Fibroblast of lung (primary cell): ENCODE results near the gene GSG1. TPM values are rescaled to one million over a fixed set of nuclear protein-coding genes. Genes with fewer than 3 reads are reported as not detected.

Source experiments
- DNase-seq, 2 donors: peaks; one replicate each; pipeline versions ENCODE4 v3.0.0 to v3.0.0-alpha.2; 2010; ENCODE audit warnings: low read depth in 2 of 2
- H2AFZ ChIP-seq: 2 replicates; pipeline ENCODE4 v1.5.1; 2012; ENCODE audit warnings: low read length, control low read depth, inconsistent platforms
- H3K27ac ChIP-seq: 2 replicates; pipeline ENCODE4 v1.5.1; 2011; ENCODE audit warnings: low read length, control low read depth; ENCODE audit not compliant: insufficient read depth
- H3K27me3 ChIP-seq: 2 replicates; pipeline ENCODE4 v1.5.1; 2011; ENCODE audit warnings: mild to moderate bottlenecking, low read length; ENCODE audit not compliant: control insufficient read depth, insufficient read depth
- H3K36me3 ChIP-seq: 2 replicates; pipeline ENCODE4 v1.5.1; 2011; ENCODE audit warnings: low read length; ENCODE audit not compliant: control insufficient read depth, insufficient read depth
- H3K4me1 ChIP-seq: 2 replicates; pipeline ENCODE4 v1.5.1; 2011; ENCODE audit warnings: low read length; ENCODE audit not compliant: control insufficient read depth, insufficient read depth; ENCODE audit errors: extremely low read depth
- H3K4me2 ChIP-seq: 2 replicates; pipeline ENCODE4 v1.5.1; 2011; ENCODE audit warnings: low read length, control low read depth; ENCODE audit not compliant: insufficient read depth; ENCODE audit errors: extremely low read depth
- H3K4me3 ChIP-seq, 4 experiments: fragments of 200-600 bp in 1 of 4; sonication (generic) in 1 of 4; replicated peaks in 1 of 4; 2 replicates each; pipeline ENCODE4 v1.5.1; 2011 to 2016; ENCODE audit warnings: low read length in 4 of 4, low read depth in 3 of 4, mild to moderate bottlenecking in 3 of 4, control low read depth in 2 of 4, inconsistent platforms in 1 of 4, mixed read lengths in 1 of 4; ENCODE audit not compliant: insufficient read depth in 1 of 4; ENCODE audit errors: control extremely low read depth in 1 of 4
- H3K79me2 ChIP-seq: 2 replicates; pipeline ENCODE4 v1.5.1; 2012; ENCODE audit warnings: mild to moderate bottlenecking, low read length, inconsistent platforms; ENCODE audit not compliant: control insufficient read depth, insufficient read depth
- H3K9ac ChIP-seq: 2 replicates; pipeline ENCODE4 v1.5.1; 2011; ENCODE audit warnings: mild to moderate bottlenecking, low read length, control low read depth; ENCODE audit not compliant: insufficient read depth
- H3K9me3 ChIP-seq: 2 replicates; pipeline ENCODE4 v1.5.1; 2012; ENCODE audit warnings: low read depth, low read length; ENCODE audit not compliant: control insufficient read depth, insufficient read depth
- H4K20me1 ChIP-seq: 2 replicates; pipeline ENCODE4 v1.5.1; 2011; ENCODE audit warnings: low read length; ENCODE audit not compliant: control insufficient read depth, insufficient read depth; ENCODE audit errors: extremely low read depth
- EZH2 ChIP-seq: IDR thresholded peaks from 2 replicates; pipeline ENCODE4 v1.5.1; 2012; ENCODE audit warnings: low read length, control low read depth, mild to moderate bottlenecking; ENCODE audit errors: missing control alignments
- polyA plus RNA-seq, 2 donors: library from polyadenylated mRNA; depleted of rRNA in 1 of 2; stranded (reverse) in 1 of 2; unstranded in 1 of 2; fragments of >200 nt; gene quantifications; 2 replicates each; pipeline ENCODE4 v1.2.1, GENCODE V29; 2011 to 2012; ENCODE audit warnings: missing spikeins in 1 of 2
- total RNA-seq: library from RNA; depleted of rRNA; stranded (reverse); fragments of >200 nt; gene quantifications from 2 replicates; pipeline ENCODE4 v1.2.1, GENCODE V29; 2014
- TF ChIP-seq, protein P1 (sequence below), 2 donors: IDR thresholded peaks in 1 of 2; conservative IDR thresholded peaks in 1 of 2; 1 replicate in 1 of 2; 2 replicates in 1 of 2; pipeline ENCODE4 v1.5.1; 2011 to 2012; ENCODE audit warnings: low read length in 2 of 2, control low read depth in 1 of 2, inconsistent platforms in 1 of 2, low read depth in 1 of 2, mild to moderate bottlenecking in 1 of 2

GSG1 gene
- total and polyA plus RNA-seq, 2 donors (not counting 1 experiment from before 2014, with no cell fraction given) = 0.66 to 0.93 TPM

DNA sequence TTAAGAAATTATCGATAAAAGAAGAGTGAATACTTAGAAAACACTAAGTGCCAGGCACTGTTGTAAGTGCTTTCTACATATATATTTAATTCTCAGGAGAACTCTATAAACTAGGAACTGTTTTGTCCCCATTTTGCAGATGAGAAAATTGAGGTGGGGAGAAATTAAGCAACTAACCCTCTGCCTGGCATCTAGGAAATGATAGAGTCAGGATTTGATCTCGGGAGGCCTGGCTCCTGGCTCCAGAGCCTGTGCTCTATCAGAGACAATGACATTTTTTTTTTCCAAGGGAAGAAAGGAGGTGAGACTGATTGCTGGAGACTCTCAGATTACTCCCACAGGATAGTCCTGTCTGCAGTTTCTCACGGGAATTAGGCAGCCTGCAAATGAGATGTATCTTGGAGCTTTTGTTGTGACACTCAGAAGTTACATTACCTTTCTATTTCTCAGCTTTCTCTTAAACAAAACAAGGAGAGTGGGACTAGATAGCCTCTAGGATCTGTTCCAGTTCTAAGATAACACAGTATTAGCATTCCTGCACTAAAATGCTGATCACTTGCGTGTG lies 60.7 kb downstream of the GSG1 start:
- no peak overlapping the region for H2AFZ ChIP-seq
- H3K4me3 ChIP-seq = no peak overlapping the region
- no peak overlapping the region for H3K9ac ChIP-seq
- no peak overlapping the region for H3K27ac ChIP-seq
- no peaks in the 10 kb centered on the region for H3K9me3 ChIP-seq
- H4K20me1 ChIP-seq = no peaks in the 10 kb centered on the region
- no peak for DNase-seq
- H3K4me1 ChIP-seq = peaks cover 7% of the 10 kb centered on the region
- no peaks in the 10 kb centered on the region for H3K27me3 ChIP-seq
- TF ChIP-seq, protein P1, sequence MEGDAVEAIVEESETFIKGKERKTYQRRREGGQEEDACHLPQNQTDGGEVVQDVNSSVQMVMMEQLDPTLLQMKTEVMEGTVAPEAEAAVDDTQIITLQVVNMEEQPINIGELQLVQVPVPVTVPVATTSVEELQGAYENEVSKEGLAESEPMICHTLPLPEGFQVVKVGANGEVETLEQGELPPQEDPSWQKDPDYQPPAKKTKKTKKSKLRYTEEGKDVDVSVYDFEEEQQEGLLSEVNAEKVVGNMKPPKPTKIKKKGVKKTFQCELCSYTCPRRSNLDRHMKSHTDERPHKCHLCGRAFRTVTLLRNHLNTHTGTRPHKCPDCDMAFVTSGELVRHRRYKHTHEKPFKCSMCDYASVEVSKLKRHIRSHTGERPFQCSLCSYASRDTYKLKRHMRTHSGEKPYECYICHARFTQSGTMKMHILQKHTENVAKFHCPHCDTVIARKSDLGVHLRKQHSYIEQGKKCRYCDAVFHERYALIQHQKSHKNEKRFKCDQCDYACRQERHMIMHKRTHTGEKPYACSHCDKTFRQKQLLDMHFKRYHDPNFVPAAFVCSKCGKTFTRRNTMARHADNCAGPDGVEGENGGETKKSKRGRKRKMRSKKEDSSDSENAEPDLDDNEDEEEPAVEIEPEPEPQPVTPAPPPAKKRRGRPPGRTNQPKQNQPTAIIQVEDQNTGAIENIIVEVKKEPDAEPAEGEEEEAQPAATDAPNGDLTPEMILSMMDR (conservative IDR thresholded peaks at IDR 0.05 in 1 of 2, IDR thresholded peaks at IDR 0.05 in 1 of 2; ENCODE audit: low read depth in 1 of 2, low read length in 2 of 2) = no peak
- TF ChIP-seq EZH2 = no peak
- no peaks in the 10 kb centered on the region for H3K36me3 ChIP-seq
- H3K4me2 ChIP-seq = no peak overlapping the region
- H3K79me2 ChIP-seq = no peaks in the 10 kb centered on the region

DNA sequence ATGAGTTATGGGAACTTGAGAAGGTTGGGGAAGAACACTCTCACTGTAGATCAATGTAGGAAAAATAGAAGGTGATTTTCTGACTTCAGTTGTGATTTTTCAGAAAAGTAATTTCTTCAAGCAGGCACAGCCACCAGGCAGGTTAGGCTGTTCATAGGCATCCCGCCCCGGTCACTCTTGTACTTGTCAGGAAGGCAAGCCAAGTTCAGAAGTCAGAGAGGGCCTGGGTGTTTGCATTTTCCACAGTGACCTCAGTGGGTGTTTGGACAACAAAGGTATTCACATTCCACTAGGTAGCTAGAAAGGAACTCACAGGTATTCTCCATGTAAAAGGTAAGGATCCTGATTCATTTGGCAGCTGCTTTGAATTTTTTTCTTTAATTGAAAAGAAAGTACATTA lies 62.2 kb downstream of the GSG1 start:
- TF ChIP-seq, protein P1 (conservative IDR thresholded peaks at IDR 0.05 in 1 of 2, IDR thresholded peaks at IDR 0.05 in 1 of 2; ENCODE audit: low read depth in 1 of 2, low read length in 2 of 2) = no peak
- TF ChIP-seq EZH2 = no peak
- Histone ChIP-seq H3K9me3 (no peaks in the 10 kb centered on the region), H3K4me3 (no peak overlapping the region), H2AFZ (no peak overlapping the region), H3K9ac (no peak overlapping the region), H3K36me3 (no peaks in the 10 kb centered on the region), H3K4me2 (no peak overlapping the region), H3K27me3 (no peaks in the 10 kb centered on the region), H3K4me1 (peaks cover 7% of the 10 kb centered on the region), H3K27ac (no peak overlapping the region), H4K20me1 (no peaks in the 10 kb centered on the region), H3K79me2 (no peaks in the 10 kb centered on the region)
- DNase-seq = no peak

DNA sequence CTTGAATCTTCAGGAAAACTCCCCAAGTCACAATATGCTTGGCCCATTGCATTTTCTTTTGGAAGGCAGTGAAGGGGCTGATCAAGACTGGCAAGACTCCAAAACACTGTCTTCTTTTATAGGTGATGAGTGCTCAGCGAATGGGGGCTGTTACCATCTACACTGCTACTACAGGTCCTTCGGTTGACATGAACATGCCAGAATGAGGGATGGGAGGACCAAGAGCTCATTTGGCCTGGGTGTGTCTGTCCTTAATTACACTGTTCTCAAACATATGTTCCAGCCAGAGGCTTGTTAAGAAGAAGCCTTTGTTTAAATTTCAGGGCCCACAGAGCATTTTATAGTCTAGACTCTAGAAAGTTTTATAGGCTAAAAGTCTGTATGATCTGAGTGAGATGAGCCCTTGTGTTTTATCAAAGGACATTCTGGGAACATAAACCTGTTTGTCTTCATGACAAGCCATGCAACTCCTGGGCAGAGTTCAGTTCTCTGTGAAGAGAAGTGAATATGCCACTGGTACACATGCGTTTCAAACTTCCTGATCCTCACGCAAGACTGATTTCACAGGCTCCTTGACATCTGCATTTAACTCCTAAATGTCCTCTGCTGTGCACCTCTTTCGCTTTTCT lies 64.0 kb downstream of the GSG1 start:
- Histone ChIP-seq H2AFZ (no peak overlapping the region), H3K4me1 (peaks cover 7% of the 10 kb centered on the region), H3K36me3 (no peaks in the 10 kb centered on the region), H3K27me3 (no peaks in the 10 kb centered on the region), H4K20me1 (no peaks in the 10 kb centered on the region), H3K9ac (no peak overlapping the region), H3K27ac (no peak overlapping the region), H3K4me2 (no peak overlapping the region), H3K9me3 (no peaks in the 10 kb centered on the region), H3K79me2 (no peaks in the 10 kb centered on the region), H3K4me3 (no peak overlapping the region)
- no peak for DNase-seq
- no peak for TF ChIP-seq EZH2
- TF ChIP-seq, protein P1 (conservative IDR thresholded peaks at IDR 0.05 in 1 of 2, IDR thresholded peaks at IDR 0.05 in 1 of 2; ENCODE audit: low read depth in 1 of 2, low read length in 2 of 2) = no peak
